HG03175 (cell line): Measurements from ENCODE around the gene BAG5.

Experiments
- ATAC-seq: cut with Tn5 transposase; IDR thresholded peaks from one replicate; pipeline ENCODE4 v1.9.1; 2021; ENCODE audit warnings: mild to moderate bottlenecking, moderate library complexity; ENCODE audit not compliant: unreplicated experiment

BAG5 gene

GRCh38 chr14:103547455-103547940 is 15.0 kb downstream of the BAG5 start:
- ATAC-seq, result no peak

DNA sequence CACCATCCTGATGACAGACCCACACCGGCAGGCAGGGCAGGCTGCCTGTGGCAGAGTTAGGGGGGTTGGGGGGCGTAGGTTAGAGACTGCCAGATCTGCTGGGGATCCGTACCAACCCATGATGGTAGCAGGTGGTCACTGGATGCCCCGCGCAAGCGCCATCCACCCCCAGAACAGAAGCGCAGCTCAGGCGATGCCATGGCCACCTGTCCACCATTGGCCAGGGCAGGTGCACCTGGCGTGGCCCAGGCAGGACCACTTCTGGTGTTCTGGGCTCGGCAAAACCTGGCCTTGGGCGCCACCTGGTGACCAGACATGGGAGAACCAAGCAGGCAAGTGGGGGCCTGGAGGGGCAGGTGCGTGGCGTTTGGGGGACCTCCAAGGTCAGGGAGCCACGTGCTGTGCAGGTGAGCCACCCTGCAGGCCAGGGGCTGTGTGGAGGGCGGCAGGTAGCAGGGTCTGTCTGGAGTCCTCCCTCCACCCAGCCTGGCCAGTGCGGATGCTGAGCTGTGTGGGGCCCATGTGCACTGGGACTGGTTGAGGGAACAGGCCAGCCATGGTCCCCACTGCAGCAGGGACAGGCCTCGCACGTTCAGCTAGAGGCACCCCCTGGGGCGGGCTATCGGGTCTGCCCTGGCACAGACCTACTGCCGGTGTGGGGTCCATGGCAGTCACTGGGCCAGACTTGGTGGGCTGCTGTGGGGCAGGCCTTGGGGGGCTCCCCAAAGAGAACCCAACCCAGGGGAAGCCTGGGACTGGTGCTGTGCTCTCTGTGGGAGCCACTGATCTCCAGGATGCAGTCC is 15.6 kb downstream of the BAG5 start:
- ATAC-seq, result no peak

GRCh38 chr14:103545915-103546651 is 16.4 kb downstream of the BAG5 start:
- ATAC-seq, result no peak

DNA sequence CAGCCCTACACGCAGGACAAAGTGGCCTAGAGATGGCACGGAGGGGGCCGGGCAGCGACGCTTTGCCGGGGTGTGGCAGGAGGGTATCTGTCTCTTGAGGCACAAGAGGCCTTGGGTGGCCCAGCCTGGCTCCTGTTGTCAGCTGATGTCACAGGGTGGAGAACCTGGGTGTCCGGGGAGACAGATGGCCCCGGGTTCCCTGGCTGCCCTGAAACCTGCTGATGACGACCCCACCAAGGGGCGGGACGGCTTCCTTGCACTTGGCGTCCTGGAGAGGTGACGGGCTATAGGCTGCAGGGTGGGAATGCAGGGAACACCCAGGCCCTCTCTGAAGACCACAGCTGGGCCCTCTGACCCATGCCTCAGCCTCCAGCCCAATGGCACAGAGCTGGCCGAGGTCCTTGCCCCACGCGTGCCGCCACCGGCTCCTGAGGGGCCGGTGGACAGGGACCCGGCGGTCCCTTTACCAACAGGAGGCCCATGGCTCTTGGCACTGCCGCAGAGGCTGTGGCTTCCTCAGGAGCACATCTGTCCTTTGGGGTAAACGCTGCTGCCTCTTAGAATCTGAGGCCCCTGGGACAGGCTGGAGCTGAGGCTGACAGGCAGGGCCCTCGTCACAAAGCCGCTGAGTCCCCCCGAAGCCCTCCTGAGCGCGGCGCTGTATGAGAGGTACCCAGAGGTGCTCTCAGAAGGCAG is 17.1 kb downstream of the BAG5 start:
- no peak for ATAC-seq

GRCh38 chr14:103544388-103545218 is 17.9 kb downstream of the BAG5 start:
- no peak for ATAC-seq

DNA sequence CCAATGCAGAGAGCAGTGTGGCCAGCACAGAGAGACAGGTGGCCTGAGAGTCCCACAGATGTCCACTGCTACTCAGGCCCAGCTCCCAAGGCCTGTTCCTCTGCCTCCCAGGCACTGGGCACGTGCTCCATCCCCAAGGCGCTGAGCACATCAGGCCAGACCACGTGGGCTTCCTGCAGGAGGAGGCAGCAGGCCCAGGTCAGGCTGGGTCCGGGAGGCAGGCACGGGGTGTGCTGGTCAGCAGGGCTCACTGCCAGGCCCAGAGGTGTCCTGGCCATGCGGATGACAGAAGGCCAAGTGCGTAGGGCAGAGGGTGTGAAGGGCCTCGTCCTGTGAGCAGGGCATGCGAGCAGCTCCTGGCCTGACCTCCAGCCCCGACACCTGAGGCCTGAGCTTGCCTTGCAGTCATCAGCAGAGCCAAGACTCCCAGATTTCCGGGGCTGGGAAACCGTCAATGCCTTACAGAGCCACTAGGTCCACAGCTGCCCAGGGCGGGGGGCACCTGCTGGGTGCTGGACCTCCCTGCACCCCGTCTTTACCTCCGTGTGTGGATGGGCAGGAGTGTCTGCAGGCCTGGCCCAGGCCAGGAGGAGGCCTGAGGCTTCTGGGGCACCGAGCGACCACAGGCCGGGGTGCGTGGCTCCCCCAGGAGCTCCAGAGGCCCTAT is 18.6 kb downstream of the BAG5 start:
- no peak for ATAC-seq

DNA sequence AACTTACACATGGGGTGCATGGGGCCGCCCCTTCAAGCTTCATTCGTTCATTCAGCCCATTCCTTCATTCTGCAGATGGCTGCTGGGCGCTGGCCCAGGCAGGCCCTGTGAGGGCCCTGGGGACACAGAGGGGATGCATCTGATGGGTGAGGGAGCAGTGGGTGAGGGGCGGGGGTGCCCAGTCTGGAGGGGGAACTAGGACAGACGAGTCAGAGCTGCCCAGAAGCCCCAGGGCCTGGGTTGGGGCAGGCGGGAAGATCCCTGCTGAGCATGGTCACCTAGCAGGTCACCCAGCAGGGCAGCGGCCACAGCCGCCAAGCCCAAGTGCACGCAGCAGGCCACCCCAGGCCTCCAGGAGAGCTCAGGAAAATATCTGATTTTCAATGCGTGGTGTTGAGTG is 19.3 kb downstream of the BAG5 start:
- no peak for ATAC-seq

DNA sequence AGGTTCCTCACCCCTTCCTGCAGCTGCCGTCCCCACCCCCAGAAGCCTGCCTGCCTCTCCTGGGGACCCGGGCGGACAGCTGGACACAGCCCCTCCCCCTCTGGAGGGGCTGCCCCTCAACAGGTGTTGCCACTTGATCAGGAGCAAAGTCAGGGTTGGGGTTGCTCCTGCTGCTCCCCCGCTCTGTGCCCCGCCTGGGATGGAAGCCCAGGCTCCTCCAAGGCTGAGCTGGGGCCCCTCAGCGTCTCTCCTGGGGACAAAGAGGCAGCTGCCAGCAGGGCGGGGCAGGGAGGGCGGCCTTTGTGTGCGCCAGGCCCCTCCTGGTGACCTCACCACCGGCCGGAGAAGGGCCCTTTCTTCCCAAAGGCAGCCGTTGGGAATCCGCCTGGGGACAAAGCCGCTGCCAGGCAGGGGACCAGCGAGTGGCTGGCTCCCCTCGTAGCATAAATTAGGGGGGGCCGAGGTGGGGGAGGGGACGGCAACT is 19.8 kb downstream of the BAG5 start:
- ATAC-seq, result no peak

- ATAC-seq, result no peak
Measured at GRCh38 chr14:103541709-103542604, 20.5 kb downstream of the BAG5 start.

DNA sequence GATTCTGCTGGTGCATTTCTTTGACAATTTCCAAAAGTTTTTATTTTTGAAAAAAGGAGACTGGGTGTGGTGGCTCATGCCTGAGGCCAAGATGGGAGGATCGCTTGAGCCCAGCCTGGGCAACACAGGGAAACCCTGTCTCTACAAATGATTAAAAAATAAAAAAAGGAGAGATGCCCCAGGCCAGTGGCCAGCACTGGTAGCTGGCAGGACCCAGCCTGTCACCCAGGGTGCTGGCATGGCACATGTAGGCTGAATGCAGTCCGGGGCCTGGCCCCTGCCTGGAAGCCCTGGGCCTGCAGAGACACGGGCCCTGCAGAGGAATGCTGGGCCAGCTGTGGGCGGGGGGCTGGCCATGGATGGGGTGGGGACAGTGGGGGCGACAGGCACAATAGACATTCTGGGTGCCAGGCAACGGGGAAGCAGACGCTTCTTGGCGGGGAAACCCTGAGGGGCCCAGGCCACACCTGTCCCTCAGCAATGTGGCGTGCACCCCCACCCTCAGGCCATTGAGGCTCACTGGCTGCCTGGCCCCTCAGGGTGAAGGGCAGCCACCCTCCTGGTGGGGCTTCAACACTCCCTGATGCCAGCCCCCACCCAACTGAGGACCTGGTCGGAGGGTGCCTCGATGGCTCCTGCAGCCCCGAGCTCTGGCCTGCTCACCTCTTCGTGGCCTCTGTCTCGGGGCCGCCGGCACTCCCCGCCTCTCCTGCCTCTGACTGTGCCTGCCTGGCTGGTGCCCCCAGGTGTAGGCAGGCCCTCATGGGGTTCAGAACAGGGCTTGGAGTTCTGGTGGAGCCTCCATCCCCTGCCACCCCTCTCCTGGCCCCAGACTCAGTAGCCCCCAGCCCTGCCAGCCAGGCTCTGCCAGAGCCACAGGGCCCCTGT is 21.4 kb downstream of the BAG5 start:
- ATAC-seq, result no peak

- ATAC-seq, result no peak
Measured at GRCh38 chr14:103539056-103539825, 23.2 kb downstream of the BAG5 start.

- ATAC-seq, result no peak
Measured at GRCh38 chr14:103538291-103539055, 24.0 kb downstream of the BAG5 start.

- no peak for ATAC-seq
Measured at GRCh38 chr14:103537175-103537990, 25.1 kb downstream of the BAG5 start.

GRCh38 chr14:103536693-103537092 is 25.8 kb downstream of the BAG5 start:
- ATAC-seq, result no peak

GRCh38 chr14:103535891-103536565 is 26.4 kb downstream of the BAG5 start:
- ATAC-seq, result no peak
